ENCODE measurements around the gene ADARB2.

Gene ADARB2

DNA sequence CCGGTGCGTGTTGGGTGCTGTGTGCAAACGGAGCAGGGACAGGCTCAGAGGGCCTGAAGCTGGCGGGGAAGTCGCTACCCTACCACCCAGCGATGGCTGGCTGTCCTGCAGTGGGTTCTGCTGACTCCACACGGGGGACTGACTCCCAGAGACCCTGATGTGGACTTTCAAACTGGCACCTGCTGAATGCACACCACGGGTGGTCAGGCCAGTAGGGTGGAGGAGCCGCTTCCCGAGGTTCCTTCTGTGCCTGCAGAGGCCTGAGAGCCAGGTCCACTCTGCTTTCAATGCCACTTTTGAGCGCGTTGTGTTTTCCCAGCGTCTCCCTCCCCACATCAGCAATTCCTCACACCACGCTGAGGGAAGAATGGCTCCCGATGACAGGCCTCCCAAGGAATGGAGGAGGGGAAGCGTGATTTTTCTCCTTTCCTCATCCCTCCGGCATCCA lies 135.3 kb downstream of the ADARB2 start:
- H3K4me3 ChIP-seq (ENCODE audit: low read depth, low read length) = no peak overlapping the region
- TF ChIP-seq, protein P1, sequence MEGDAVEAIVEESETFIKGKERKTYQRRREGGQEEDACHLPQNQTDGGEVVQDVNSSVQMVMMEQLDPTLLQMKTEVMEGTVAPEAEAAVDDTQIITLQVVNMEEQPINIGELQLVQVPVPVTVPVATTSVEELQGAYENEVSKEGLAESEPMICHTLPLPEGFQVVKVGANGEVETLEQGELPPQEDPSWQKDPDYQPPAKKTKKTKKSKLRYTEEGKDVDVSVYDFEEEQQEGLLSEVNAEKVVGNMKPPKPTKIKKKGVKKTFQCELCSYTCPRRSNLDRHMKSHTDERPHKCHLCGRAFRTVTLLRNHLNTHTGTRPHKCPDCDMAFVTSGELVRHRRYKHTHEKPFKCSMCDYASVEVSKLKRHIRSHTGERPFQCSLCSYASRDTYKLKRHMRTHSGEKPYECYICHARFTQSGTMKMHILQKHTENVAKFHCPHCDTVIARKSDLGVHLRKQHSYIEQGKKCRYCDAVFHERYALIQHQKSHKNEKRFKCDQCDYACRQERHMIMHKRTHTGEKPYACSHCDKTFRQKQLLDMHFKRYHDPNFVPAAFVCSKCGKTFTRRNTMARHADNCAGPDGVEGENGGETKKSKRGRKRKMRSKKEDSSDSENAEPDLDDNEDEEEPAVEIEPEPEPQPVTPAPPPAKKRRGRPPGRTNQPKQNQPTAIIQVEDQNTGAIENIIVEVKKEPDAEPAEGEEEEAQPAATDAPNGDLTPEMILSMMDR (IDR thresholded peaks at IDR 0.05; ENCODE audit: low read depth, low read length) = no peak

DNA sequence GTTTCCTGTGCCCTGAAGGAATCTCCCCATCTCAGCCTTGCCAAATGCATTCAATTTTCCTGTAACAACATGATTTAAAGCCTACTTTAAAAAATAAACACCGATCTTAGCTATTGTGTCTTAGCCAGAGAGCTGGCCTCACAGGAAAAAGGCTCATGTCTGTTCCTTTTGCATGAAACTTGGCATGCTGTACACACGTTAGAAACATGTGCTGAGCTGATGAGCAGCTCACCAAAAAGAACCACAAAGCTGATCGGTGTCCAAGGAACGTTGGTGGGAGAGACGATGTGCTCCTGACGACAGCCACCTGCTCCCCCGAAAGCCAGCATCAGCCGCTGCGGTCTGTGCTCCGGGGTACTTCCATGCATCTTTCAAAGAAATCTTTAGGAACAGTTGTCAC lies 135.9 kb downstream of the ADARB2 start:
- H3K4me3 ChIP-seq (ENCODE audit: low read depth, low read length) = no peak overlapping the region
- TF ChIP-seq, protein P1 (IDR thresholded peaks at IDR 0.05; ENCODE audit: low read depth, low read length) = no peak

DNA sequence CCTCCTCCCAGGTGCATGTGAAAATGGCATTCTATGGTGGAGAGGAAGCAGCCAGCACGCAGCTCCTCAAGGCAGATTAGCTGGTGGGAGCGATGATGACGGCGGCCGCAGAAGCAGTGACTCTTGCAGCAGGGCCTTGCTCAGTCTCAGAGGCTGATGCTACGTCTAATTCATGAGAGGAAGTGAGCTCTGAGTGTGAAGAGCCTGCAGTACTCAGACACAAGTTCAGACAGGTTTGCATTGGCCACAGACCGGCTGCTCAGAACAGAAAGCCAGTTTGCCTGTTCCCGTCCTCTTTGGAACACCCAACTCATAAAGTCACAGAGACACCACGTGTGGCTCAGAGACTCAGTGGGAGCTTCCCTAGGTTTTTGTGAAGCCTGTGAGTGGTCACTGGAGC lies 136.5 kb downstream of the ADARB2 start:
- TF ChIP-seq, protein P1 (IDR thresholded peaks at IDR 0.05; ENCODE audit: low read depth, low read length) = no peak

DNA sequence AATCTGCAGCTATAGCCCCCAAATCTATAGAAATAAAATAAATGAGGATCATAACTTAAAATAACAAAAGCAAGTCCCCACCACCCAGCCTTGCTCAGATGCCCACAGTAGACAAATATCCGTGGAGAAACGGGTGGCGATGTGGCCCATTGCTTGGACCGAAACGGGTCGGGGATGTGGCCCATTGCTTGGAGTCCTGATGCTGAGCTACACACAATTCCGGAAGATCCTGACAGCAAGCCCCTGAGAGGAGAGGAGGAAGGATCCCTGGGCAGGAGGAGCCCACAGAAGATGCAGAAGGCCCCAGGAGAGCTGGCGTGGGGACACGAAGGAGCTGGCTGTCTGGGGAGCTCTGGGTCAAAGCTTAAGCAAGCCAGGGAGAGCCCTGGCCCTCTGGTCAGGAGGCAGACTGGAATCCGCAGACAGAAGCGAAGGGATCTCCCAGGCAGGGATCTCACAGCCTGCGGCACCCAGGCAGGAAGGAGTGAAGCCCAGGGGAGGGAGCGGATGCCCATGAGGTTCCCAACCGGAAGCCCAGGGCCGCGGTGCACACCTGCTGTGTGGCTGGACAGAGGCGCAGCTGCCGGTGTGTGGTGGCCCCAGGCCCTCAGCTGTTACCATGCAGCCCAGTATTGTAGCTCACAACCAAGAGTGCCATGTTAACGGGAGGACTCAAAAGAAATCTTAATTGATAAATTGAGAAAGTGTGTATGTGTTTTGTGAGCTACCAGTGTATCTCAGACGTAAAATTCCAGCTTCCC lies 138.8 kb downstream of the ADARB2 start:
- H3K4me3 ChIP-seq (ENCODE audit: low read depth, low read length) = no peak overlapping the region
- TF ChIP-seq, protein P1 (IDR thresholded peaks at IDR 0.05; ENCODE audit: low read depth, low read length) = no peak

More for the DNA sequence above, 136.5 kb downstream of the ADARB2 start:
- no peak overlapping the region for H3K4me3 ChIP-seq (ENCODE audit: low read depth, low read length)

DNA sequence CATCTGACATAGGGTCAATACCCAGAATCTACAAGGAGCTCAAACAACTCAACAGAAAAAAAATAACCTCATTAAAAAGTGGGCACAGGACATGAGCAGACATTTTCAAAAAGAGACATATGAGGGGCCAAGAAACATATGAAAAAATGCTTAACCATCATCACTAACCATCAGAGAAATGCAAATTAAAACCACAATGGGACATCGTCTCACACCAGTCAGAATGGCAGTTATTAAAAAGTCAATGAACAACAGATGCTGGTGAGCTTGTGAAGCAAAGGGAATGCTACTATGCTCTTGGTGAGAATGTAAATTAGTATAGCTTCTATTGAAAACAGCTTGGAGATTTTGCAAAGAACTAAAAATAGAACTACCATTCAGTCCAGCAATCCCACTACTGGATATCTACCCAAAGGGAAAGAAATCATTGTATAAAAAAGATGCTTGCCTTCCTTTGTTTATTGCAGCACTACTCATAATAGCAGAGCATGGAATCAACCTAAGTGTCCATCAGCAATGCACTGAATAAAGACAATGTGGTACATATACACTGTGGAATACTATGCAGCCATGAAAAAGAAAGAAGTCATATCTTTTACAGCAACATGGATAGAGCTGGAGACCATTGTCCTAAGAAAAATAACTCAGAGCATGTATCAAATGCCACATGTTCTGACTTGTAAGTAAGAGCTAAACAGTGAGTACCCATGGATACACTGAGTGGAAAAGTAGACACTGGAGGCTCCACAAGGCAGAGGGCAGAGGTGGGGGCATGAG lies 139.8 kb downstream of the ADARB2 start:
- TF ChIP-seq, protein P1 (IDR thresholded peaks at IDR 0.05; ENCODE audit: low read depth, low read length) = no peak
- no peak overlapping the region for H3K4me3 ChIP-seq (ENCODE audit: low read depth, low read length)

DNA sequence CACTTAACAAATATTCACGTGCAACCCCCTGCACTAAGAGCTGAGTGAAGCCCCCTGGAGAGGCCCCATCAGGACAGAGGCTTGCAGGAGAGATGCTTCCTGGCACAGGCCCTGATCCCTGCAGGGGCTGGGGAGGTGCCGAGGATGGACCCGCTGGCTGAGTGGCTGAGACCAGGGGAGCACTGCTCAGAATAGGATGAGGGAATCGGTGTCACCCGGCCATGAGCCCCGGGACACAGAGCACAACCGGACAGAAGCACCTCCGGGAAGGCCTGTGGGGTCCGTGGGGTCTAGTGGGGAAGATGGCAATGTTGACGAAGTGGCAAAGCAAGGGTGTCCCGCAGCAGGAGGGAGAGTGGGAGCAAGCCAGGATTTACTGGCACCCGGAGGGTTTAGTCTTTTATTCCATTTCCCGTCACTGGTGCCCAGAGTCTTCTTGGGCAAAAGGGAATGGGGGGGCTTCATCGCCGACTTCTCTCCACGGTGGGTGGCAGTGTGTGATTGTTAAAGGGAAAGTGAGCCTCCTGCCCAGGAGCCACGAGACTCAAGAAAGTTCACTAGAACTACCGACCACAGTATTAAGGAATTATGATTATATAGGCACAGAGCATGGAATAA lies 140.7 kb downstream of the ADARB2 start:
- TF ChIP-seq, protein P1 (IDR thresholded peaks at IDR 0.05; ENCODE audit: low read depth, low read length) = no peak
- H3K4me3 ChIP-seq (ENCODE audit: low read depth, low read length) = no peak overlapping the region
